ENCODE measurements around the gene ADCY9. TPM values are rescaled to one million over a fixed set of nuclear protein-coding genes. Genes with fewer than 3 reads are reported as not detected.
"Not testable (repeated sequence)": the region's sequence is repeated elsewhere in the genome, so short reads cannot be mapped to it uniquely, and the experiment has no call there.

The ADCY9 gene
- total and polyA plus RNA-seq, 5 donors: 13.0 to 31.4 (median 27.0) TPM

- no peaks in the 10 kb centered on the region for H3K27me3 ChIP-seq (ENCODE audit: control insufficient read depth, insufficient read depth)
- H3K27ac ChIP-seq (ENCODE audit: low read length): no peak overlapping the region
- H3K4me1 ChIP-seq (ENCODE audit: control insufficient read depth, insufficient read depth, low read length): peaks cover 2% of the 10 kb centered on the region
- ATAC-seq (no peak), DNase-seq (no peak)
- 79% methylated on average over 8 of the region's 8 CpGs for WGBS
- H3K4me3 ChIP-seq (ENCODE audit: low read length): no peak overlapping the region
- H3K9me3 ChIP-seq (ENCODE audit: control insufficient read depth, low read length): no peaks in the 10 kb centered on the region
- intact Hi-C loops (cut with DNase I): no loop called here
Observed at GRCh38 chr16:3968551-3968950, 147.7 kb downstream of the ADCY9 start.

- Histone ChIP-seq H3K4me3 (ENCODE audit: low read length) (no peak overlapping the region), H3K27me3 (ENCODE audit: control insufficient read depth, insufficient read depth) (no peaks in the 10 kb centered on the region), H3K27ac (ENCODE audit: low read length) (no peak overlapping the region), H3K4me1 (ENCODE audit: control insufficient read depth, insufficient read depth, low read length) (no peaks in the 10 kb centered on the region), H3K9me3 (ENCODE audit: control insufficient read depth, low read length) (no peaks in the 10 kb centered on the region)
- ATAC-seq: no peak
- no peak for DNase-seq
- intact Hi-C loops (cut with DNase I): no loop called here
- 97% methylated on average over 24 of the region's 24 CpGs for WGBS
Observed at GRCh38 chr16:3966681-3967080, 149.6 kb downstream of the ADCY9 start.

- Histone ChIP-seq H3K27me3 (ENCODE audit: control insufficient read depth, insufficient read depth) (no peaks in the 10 kb centered on the region), H3K9me3 (ENCODE audit: control insufficient read depth, low read length) (no peaks in the 10 kb centered on the region), H3K27ac (ENCODE audit: low read length) (no peak overlapping the region), H3K4me1 (ENCODE audit: control insufficient read depth, insufficient read depth, low read length) (no peaks in the 10 kb centered on the region), H3K4me3 (ENCODE audit: low read length) (no peak overlapping the region)
- no peak for ATAC-seq
- WGBS: 97% methylated on average over 50 of the region's 50 CpGs
- peak in 1 of 3 donors; percentile 58 for DNase-seq
- intact Hi-C loops (cut with DNase I): no loop called here
Observed at GRCh38 chr16:3965781-3966582, 150.3 kb downstream of the ADCY9 start.

- 82% methylated on average over 15 of the region's 15 CpGs for WGBS
- H3K4me3 ChIP-seq (ENCODE audit: low read length): no peak overlapping the region
- intact Hi-C loops (cut with DNase I): no loop called here
- H3K27ac ChIP-seq (ENCODE audit: low read length): no peak overlapping the region
- no peaks in the 10 kb centered on the region for H3K4me1 ChIP-seq (ENCODE audit: control insufficient read depth, insufficient read depth, low read length)
- no peak for ATAC-seq
- no peaks in the 10 kb centered on the region for H3K9me3 ChIP-seq (ENCODE audit: control insufficient read depth, low read length)
- H3K27me3 ChIP-seq (ENCODE audit: control insufficient read depth, insufficient read depth): no peaks in the 10 kb centered on the region
- DNase-seq: no peak
Observed at GRCh38 chr16:3965306-3965705, 150.9 kb downstream of the ADCY9 start.

- Histone ChIP-seq H3K9me3 (ENCODE audit: control insufficient read depth, low read length) (no peaks in the 10 kb centered on the region), H3K27me3 (ENCODE audit: control insufficient read depth, insufficient read depth) (no peaks in the 10 kb centered on the region), H3K4me1 (ENCODE audit: control insufficient read depth, insufficient read depth, low read length) (peaks cover 2% of the 10 kb centered on the region), H3K4me3 (ENCODE audit: low read length) (no peak overlapping the region), H3K27ac (ENCODE audit: low read length) (no peak overlapping the region)
- ATAC-seq (peak in 1 of 2 donors; percentile 19), DNase-seq (peak in 1 of 3 donors; percentile 63)
- 91% methylated on average over 28 of the region's 28 CpGs for WGBS
- intact Hi-C loops (cut with DNase I): no loop called here
Observed at GRCh38 chr16:3964686-3965290, 151.5 kb downstream of the ADCY9 start.

GRCh38 chr16:3963886-3964685, 152.2 kb downstream of the ADCY9 start:
- Histone ChIP-seq H3K27ac (ENCODE audit: low read length) (no peak overlapping the region), H3K4me3 (ENCODE audit: low read length) (no peak overlapping the region), H3K27me3 (ENCODE audit: control insufficient read depth, insufficient read depth) (no peaks in the 10 kb centered on the region), H3K9me3 (ENCODE audit: control insufficient read depth, low read length) (no peaks in the 10 kb centered on the region), H3K4me1 (ENCODE audit: control insufficient read depth, insufficient read depth, low read length) (peaks cover 2% of the 10 kb centered on the region)
- ATAC-seq: no peak
- DNase-seq: peak in 1 of 3 donors; percentile 65
- WGBS: 38% methylated on average over 29 of the region's 29 CpGs
- intact Hi-C loops (cut with DNase I): no loop called here

- intact Hi-C loops (cut with DNase I): no loop called here
- WGBS: 29% methylated on average over 17 of the region's 17 CpGs
- ATAC-seq: no peak
- H3K4me3 ChIP-seq (ENCODE audit: low read length): no peak overlapping the region
- no peaks in the 10 kb centered on the region for H3K9me3 ChIP-seq (ENCODE audit: control insufficient read depth, low read length)
- DNase-seq: peak in 2 of 3 donors; percentile 58 to 76
- H3K27me3 ChIP-seq (ENCODE audit: control insufficient read depth, insufficient read depth): no peaks in the 10 kb centered on the region
- peaks cover 2% of the 10 kb centered on the region for H3K4me1 ChIP-seq (ENCODE audit: control insufficient read depth, insufficient read depth, low read length)
- H3K27ac ChIP-seq (ENCODE audit: low read length): no peak overlapping the region
Observed at GRCh38 chr16:3963203-3963602, 153.0 kb downstream of the ADCY9 start.

GRCh38 chr16:3961449-3961849, 154.8 kb downstream of the ADCY9 start:
- H3K27me3 ChIP-seq (ENCODE audit: control insufficient read depth, insufficient read depth): no peaks in the 10 kb centered on the region
- 80% methylated on average over 11 of the region's 11 CpGs for WGBS
- ATAC-seq: no peak
- no peak overlapping the region for H3K27ac ChIP-seq (ENCODE audit: low read length)
- no peaks in the 10 kb centered on the region for H3K9me3 ChIP-seq (ENCODE audit: control insufficient read depth, low read length)
- DNase-seq: no peak
- H3K4me1 ChIP-seq (ENCODE audit: control insufficient read depth, insufficient read depth, low read length): peaks cover 2% of the 10 kb centered on the region
- intact Hi-C loops (cut with DNase I): no loop called here
- H3K4me3 ChIP-seq (ENCODE audit: low read length): no peak overlapping the region

- peak overlapping the region; percentile 56 for H3K4me3 ChIP-seq (ENCODE audit: low read length)
- WGBS: 53% methylated on average over 14 of the region's 14 CpGs
- ATAC-seq; H3K9me3 ChIP-seq (ENCODE audit: control insufficient read depth, low read length); H3K27me3 ChIP-seq (ENCODE audit: control insufficient read depth, insufficient read depth); H3K4me1 ChIP-seq (ENCODE audit: control insufficient read depth, insufficient read depth, low read length); intact Hi-C loops (cut with DNase I); DNase-seq: not testable (repeated sequence)
- peak overlapping the region; percentile 76 for H3K27ac ChIP-seq (ENCODE audit: low read length)
Observed at GRCh38 chr16:3959926-3960590, 156.2 kb downstream of the ADCY9 start.

GRCh38 chr16:3959148-3959547, 157.1 kb downstream of the ADCY9 start:
- DNase-seq (peak in 2 of 3 donors; percentile 69 to 71), ATAC-seq (peak; percentile 34 to 45)
- WGBS: 44% methylated on average over 3 of the region's 3 CpGs

More at GRCh38 chr16:3959148-3959547, 157.1 kb downstream of the ADCY9 start:
- Histone ChIP-seq H3K4me3 (ENCODE audit: low read length) (no peak overlapping the region), H3K9me3 (ENCODE audit: control insufficient read depth, low read length) (no peaks in the 10 kb centered on the region), H3K27me3 (ENCODE audit: control insufficient read depth, insufficient read depth) (no peaks in the 10 kb centered on the region), H3K27ac (ENCODE audit: low read length) (no peak overlapping the region), H3K4me1 (ENCODE audit: control insufficient read depth, insufficient read depth, low read length) (peaks cover 2% of the 10 kb centered on the region)
- intact Hi-C loops (cut with DNase I): no loop called here
